Prostate gland (tissue), 2 donors: ENCODE measurements around the gene ROBO1.

ENCODE experiments used
- POLR2A ChIP-seq: fragments of 450-650 bp; IDR thresholded peaks from one replicate; pipeline ENCODE4 v1.6.1; 2016; ENCODE audit warnings: antibody characterized with exemption, mild to moderate bottlenecking
- POLR2AphosphoS5 ChIP-seq: sonication (generic); formaldehyde crosslinking; IDR thresholded peaks from one replicate; pipeline ENCODE4 v1.6.1; 2017; ENCODE audit warnings: antibody characterized with exemption
- TF ChIP-seq, protein P1 (sequence below), 4 experiments: fragments of 200-600 bp in 2 of 4; fragments of 450-650 bp in 2 of 4; sonication (generic) in 2 of 4; IDR thresholded peaks; 1 replicate in 3 of 4; 2 replicates in 1 of 4; pipeline ENCODE4 v1.5.1; 2016 to 2019; ENCODE audit warnings: antibody characterized with exemption in 4 of 4, mild to moderate bottlenecking in 2 of 4, moderate library complexity in 2 of 4

DNA sequence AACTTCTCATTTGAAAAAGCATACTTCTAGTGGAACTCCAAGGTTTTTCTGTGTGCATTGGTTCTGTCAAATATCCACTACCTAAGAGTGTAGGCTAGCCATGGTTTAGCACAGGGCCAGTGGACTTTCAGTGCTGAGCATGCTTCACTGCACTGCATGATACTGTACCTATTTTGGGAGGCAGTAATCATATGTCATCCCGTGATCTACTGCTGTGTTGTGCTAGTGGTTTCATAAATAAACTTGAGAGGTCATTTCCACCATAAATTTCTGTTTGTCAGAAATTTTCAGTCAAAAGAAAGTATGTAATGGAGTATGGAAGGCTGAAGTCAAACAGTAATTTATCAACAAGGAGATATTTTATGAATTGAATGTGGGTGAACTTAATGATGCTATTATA lies 203.6 kb downstream of the ROBO1 start:
- no peak for TF ChIP-seq POLR2A
- TF ChIP-seq, protein P1, sequence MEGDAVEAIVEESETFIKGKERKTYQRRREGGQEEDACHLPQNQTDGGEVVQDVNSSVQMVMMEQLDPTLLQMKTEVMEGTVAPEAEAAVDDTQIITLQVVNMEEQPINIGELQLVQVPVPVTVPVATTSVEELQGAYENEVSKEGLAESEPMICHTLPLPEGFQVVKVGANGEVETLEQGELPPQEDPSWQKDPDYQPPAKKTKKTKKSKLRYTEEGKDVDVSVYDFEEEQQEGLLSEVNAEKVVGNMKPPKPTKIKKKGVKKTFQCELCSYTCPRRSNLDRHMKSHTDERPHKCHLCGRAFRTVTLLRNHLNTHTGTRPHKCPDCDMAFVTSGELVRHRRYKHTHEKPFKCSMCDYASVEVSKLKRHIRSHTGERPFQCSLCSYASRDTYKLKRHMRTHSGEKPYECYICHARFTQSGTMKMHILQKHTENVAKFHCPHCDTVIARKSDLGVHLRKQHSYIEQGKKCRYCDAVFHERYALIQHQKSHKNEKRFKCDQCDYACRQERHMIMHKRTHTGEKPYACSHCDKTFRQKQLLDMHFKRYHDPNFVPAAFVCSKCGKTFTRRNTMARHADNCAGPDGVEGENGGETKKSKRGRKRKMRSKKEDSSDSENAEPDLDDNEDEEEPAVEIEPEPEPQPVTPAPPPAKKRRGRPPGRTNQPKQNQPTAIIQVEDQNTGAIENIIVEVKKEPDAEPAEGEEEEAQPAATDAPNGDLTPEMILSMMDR (IDR thresholded peaks at IDR 0.05), result no peak
- TF ChIP-seq POLR2AphosphoS5, result no peak
